Activated CD4-positive, alpha-beta T cell treated with anti-CD3 and anti-CD28 coated beads, Interleukin-2, amount 50 U/mL, for 48 hours (primary cell): ENCODE measurements around the gene NOL3.

Source experiments
- DNase-seq, 2 experiments: peaks; one replicate each; pipeline ENCODE4 v3.0.0-alpha.2; 2020

Gene NOL3

DNA sequence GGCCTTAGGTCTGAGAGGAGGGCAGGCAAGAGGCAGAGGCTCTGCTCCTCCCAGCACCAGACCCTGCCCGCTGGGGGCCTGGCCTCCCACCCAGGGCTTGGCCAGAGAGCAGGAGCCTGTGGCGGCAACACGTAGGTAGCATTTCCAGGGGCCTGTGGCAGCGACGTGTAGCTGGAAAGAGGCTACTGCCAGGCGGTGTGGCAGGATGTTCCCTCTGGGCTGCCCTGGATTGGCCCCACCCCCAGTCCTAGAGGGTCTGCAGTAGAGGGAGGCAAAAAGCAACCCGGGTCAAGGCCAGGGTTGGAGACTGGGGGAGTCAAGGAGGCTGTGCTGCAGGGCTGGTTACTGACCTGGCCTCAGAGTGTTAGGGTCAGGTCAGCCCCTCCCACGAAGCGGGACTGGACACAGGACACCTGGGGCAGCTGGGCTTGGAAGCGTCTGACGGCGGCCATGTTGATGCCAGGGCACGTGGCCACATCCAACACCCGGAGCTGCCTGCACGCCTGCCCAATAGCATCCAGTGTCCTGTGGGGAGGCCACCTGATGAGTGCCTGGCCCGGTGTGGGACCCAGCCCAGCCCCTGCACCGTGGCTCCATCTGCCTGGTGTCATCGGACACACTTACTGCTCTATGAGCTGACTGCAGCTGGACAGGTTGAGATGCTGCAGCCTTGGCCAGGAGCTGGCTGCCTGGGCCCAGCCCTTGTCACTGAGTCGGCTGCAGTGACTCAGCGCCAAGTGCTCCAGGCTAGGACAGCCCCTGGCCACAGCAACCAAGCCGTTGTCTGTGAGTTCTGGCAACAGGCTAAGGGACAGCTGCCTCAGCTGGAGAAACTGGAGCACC is 37.1 kb downstream of the NOL3 start:
- no peak for DNase-seq

DNA sequence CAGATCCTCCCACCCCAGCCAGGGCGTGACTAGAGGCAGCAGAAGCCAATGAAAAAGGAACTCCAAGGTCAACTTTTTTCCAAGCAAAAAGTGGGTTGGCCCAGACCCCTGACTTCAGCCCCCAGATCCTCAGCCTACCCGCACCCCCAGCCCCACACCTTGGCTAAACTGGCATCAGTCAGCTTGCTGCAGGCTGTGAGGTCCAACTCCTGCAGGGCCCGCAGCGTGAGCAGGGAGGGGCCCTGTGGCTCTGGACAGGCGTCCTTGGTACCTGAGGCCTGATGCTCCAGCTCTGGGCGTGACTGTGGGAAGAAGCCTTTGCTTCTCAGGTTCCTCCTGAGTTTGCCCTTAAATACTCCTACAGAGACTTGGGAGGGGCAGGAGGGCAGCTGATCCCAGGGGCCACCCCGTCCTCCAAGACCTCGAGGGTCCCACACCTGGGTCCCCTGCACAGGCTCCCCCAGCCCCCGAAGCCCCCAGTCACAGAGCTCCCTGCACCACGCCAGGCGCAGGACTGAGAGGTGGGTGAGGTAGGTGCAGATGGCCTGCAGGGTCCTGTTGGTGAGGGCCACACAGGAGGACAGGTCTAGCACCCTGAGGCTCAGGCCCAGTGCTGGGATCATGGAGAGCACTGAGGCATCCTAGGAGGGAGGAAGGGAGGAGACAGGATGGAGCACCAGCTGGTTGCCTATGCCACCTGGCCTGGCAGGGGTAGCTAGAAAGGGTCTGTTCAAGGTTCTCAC is 38.0 kb downstream of the NOL3 start:
- no peak for DNase-seq

DNA sequence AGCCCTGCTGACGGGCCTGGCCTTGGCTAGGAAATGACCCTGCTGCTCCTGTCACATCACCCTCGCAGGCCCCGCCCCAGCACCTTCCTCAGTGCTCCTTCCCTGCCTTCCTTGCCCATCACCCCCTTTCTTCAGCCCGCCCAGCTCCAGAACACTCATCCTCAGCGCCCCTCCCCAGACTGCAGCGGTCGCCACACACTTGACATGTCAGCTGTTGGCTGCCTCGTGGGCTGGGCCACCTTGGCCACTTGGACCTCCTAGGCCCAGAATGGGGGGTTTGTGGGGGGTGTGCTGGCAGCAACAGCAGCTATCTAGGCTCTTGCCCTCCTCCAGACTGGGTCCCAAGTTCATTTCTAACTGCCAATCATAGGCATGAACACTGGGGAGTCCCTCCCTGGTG is 39.2 kb downstream of the NOL3 start:
- DNase-seq, result no peak

DNA sequence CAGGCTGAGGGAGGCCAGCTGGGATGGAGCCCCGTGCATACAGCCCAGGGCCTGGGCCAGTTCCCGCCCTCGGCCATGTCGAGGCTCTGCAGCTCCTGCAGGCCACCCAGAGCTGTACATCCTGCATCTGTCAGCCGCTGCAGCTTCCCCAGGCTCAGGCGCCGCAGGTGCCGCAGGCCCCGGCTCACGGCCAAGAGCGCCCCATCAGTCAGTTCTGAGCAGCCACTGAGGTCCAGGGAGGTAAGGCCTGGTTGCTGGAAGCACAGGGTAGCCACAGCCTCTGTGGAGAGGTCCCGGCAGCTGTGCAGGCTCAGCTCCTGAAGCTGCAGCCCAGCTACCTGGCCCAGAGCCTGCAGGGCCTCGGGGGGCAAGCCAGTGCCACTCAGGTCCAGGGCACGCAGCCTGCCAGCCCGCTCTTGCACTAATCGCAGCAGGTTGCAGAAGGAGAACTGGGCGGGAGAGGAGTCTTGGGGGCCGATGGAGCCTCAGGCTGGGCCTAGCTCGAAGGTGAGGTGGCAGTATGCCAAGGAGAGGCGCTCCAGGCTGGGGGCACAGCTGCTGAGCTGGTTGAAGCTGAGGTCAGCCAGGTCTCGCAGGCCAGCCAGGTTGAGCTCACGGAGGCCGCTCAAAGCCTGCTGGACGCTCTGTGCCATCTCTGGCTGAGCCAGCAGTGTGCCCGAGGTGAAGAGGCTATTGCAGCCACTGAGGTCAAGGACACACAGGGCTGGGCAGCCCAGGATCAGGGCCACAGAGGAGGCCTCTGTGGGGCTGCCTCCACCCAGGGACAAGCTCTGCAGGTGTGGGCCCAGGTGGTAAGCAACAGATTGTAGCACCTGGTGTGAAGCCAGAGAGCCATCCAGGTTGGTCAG is 40.0 kb downstream of the NOL3 start:
- DNase-seq, result no peak

DNA sequence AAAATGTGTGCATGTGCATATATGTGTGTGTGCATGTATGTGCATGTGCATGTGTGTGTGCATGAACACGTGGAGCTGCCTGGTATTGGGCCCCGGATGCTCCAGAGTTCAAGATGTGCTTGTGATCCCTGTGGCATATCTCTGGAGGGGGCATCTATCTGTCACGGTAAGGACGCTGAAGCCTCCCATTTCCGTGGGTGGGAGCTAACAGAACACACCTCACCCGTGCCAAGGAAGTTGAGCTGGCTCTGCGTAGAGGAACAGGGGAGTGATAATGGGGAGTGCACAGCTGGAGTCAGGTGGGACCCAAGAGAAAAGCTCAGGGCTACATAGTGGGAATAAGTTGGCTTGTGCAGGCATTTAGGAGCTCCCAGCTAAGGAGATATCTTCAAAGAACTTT is 41.3 kb downstream of the NOL3 start:
- DNase-seq, result no peak

DNA sequence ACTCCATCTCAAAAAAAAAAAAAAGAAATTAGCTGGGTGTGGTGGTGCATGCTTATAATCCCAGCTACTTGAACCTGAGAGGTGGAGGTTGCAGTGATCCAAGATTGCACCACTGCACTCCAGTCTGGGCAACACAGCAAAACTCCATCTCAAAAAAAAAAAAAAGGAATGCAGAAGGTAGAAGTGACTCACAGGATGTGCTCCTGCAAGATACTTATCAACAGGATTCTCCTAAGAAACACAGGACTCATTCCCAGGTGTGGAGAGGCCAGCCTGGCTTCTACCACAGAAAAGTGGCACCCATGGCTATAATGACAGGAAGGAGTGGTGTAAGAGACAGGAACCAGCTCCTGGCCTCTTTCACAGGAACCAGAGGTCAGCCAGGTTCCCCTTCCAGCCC is 42.4 kb downstream of the NOL3 start:
- no peak for DNase-seq

DNA sequence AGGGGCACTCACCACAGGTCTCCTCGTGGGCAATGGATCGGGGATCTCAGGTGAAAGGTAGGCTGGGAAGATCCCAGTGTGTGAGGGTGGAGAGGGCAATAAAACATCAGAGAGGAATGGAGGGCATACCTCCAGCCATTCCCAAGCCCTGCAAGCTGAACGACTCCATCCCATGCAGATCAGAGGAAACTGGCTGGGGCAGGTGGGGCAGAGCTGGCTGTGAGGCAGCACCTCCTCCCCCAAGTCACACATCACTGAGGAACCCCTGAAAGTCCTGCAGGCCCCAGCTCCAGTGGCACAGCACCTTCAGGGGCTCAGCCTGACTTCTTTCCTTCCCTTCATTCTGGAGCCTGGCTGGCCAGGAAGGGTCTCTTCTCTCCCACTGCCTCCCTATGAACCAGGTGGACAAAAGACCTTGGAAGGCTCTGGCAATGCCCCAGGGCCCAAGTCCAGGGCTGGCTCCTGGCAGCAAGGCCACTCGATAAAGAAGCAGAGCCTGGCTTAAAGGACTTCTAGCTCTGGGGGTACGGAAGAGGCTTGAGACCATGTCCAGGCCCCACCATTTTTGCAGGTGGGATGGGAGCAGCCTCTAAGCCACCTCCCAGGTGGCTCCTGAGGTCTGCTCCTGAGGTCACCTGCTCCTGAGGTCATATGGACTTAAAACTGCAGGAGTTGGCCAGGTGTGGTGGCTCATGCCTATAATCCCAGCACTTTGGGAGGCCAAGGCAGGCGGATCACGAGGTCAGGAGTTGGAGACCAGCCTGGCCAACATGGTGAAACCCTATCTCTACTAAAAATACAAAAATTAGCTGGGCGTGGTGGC is 43.1 kb downstream of the NOL3 start:
- no peak for DNase-seq

DNA sequence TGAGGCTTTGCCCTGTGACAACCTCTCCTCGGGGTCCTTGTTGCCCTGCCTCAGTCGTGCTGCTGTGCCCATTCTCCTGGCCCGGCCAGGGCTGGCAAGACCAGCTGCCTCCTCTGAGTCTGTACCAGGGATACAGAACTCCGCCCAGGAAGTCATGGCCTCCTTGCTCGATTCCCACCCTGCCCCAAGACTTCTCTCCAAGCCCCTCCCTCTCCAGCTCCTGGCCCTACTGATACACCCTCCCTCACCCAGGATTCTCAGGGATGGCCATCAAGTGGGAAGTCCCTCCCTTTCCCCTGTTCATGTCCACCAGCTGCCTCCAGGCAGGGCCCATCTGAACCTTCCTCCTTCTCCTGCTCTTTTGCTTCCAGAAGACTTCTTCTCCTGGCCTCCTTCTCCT is 45.4 kb downstream of the NOL3 start:
- no peak for DNase-seq

DNA sequence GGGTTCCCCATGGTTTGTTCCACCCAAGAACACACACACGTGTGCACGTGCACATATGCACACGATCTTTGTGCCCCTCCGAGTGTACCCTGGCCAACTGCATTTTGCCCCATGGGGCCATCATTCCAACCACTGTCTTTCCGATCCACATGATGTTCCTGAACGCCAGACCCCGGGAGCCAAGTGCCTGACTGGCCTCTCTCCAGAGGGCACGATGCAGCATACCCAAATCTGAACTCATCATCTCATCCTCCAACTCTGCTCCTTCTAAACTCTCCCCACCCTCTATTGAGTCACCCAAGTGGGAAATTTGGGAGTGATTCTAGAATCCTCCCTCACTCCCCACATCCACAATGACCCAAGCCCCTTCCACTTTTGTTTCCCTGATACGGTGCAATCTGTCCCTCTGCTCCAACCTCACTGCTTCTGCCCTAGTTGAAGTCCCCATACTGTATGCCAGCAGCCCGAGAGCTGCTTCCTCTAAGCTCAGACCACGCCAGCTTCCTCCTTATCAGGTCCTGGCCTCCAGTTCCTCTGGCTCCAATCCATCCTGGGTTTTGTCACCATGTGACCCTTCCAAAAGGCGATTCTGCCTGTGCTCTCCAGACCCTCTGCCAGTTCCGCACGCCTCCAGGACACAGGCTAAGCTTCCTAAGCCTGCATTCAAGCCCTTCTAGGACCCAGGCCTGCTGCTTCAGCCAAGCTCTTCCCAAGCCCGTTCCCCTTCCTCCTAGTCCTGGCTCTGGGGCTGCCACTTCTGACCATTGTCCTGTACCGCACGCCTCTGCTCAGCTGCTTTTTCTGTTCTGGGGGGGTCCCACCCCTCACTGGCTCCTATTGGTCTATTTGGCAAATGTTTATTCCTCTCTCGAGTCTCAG is 46.5 kb downstream of the NOL3 start:
- DNase-seq, result no peak

DNA sequence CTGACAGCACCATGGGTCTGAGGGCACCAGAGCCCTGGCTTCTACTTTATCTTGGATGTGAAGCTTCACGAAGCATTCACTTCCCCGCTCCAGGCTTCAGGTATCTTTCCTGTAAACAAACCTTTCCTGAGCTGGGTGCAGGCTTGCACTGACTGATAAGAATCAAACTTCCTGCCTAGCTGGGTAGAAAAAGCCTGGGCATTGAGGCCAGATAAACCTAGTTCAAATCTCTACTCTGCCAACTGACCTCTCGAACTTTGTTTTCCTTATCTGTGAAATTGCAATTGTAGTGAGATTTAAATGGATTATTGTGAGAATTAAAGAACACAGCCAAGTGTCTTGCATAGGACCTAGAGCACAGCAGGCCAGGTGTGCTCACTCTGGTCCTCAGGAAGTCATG is 53.7 kb downstream of the NOL3 start:
- DNase-seq, result no peak
